HCT116 (cell line): ENCODE measurements around the gene STAP2. TPM values are rescaled to one million over a fixed set of nuclear protein-coding genes. Genes with fewer than 3 reads are reported as not detected.

ENCODE experiments used
- ATAC-seq: fragments of 200-7000 bp; cut with Tn5 transposase; 2 replicates; pipeline ENCODE4 v1.9.1; 2020; ENCODE audit warnings: mild to moderate bottlenecking, moderate library complexity
- BruUV-seq: library from RNA; stranded (reverse); fragments of 400-500 nt; replicated peaks from 2 replicates; lab custom pipeline; 2021; lab: Mats Ljungman, UMichigan
- CTCF ChIA-PET: fragments of 300-600 bp; sonication (Branson Sonifier 250); formaldehyde crosslinking; loops from one replicate; lab custom pipeline; 2021; ENCODE audit warnings: antibody characterized with exemption; lab: Charles Lee
- POLR2A ChIA-PET: fragments of 300-600, 350-600 bp; sonication (Branson Sonifier 250); formaldehyde crosslinking; loops from one replicate; lab custom pipeline; 2021; ENCODE audit warnings: antibody characterized with exemption; lab: Charles Lee
- RAD21 ChIA-PET, 2 experiments: fragments of 300-600 bp; sonication (Branson Sonifier 250); formaldehyde crosslinking; loops; one replicate each; lab custom pipeline; 2023; ENCODE audit warnings: low total read pairs in 2 of 2; ENCODE audit not compliant: uncharacterized antibody in 2 of 2, unreplicated experiment in 2 of 2, low non-redundant PET in 1 of 2; lab: Charles Lee
- DNase-seq: peaks from one replicate; pipeline ENCODE4 v3.0.0-alpha.2; 2010; ENCODE audit warnings: low read depth, low spot score
- H2AFZ ChIP-seq: fragments of 200-600 bp; shearing (Covaris generic), sonication (generic); 2 replicates; pipeline ENCODE4 v1.6.1; 2017; ENCODE audit warnings: low read depth, mixed run types, mixed read lengths, antibody characterized with exemption, low read length; ENCODE audit not compliant: poor library complexity, severe bottlenecking
- H3K27ac ChIP-seq: 2 replicates; pipeline ENCODE4 v1.5.1; 2012; ENCODE audit warnings: low read depth, low read length
- H3K27me3 ChIP-seq: fragments of 200-600 bp; sonication (generic); 2 replicates; pipeline ENCODE4 v1.6.1; 2016; ENCODE audit warnings: mixed run types, low read length, mixed read lengths; ENCODE audit not compliant: insufficient read depth
- H3K36me3 ChIP-seq, 2 experiments: fragments of 200-500 bp in 1 of 2; fragments of 200-600 bp in 1 of 2; sonication (Bioruptor generic) in 1 of 2; sonication (generic) in 1 of 2; 2 replicates each; pipeline versions ENCODE4 v1.5.1 to v1.6.1; 2014 to 2016; ENCODE audit warnings: low read length in 2 of 2, inconsistent platforms in 1 of 2, mixed read lengths in 1 of 2, mixed run types in 1 of 2; ENCODE audit not compliant: insufficient read depth in 2 of 2, control insufficient read depth in 1 of 2
- H3K4me1 ChIP-seq, 2 experiments: fragments of 200-600 bp in 1 of 2; sonication (generic) in 1 of 2; 2 replicates each; pipeline versions ENCODE4 v1.5.1 to v1.6.1; 2012 to 2017; ENCODE audit warnings: low read length in 2 of 2, inconsistent platforms in 1 of 2, mild to moderate bottlenecking in 1 of 2, mixed read lengths in 1 of 2, mixed run types in 1 of 2, moderate library complexity in 1 of 2; ENCODE audit not compliant: insufficient read depth in 2 of 2, control insufficient read depth in 1 of 2
- H3K4me2 ChIP-seq: fragments of 200-600 bp; sonication (generic); 2 replicates; pipeline ENCODE4 v1.6.1; 2017; ENCODE audit warnings: mixed run types, low read length, mixed read lengths
- H3K4me3 ChIP-seq, 2 experiments: fragments of 200-600 bp in 1 of 2; sonication (generic) in 1 of 2; replicated peaks in 1 of 2; 2 replicates each; pipeline ENCODE4 v1.5.1; 2011 to 2016; ENCODE audit warnings: low read length in 2 of 2, control low read depth in 1 of 2, low read depth in 1 of 2, mild to moderate bottlenecking in 1 of 2, mixed read lengths in 1 of 2, mixed run types in 1 of 2
- H3K79me2 ChIP-seq: fragments of 200-600 bp; sonication (generic); 2 replicates; pipeline ENCODE4 v1.6.1; 2017; ENCODE audit warnings: mild to moderate bottlenecking, mixed run types, low read length, moderate library complexity, mixed read lengths; ENCODE audit not compliant: insufficient read depth
- H3K9ac ChIP-seq: fragments of 200-600 bp; sonication (generic); 2 replicates; pipeline ENCODE4 v1.6.1; 2016; ENCODE audit warnings: low read length, mixed read lengths
- H3K9me2 ChIP-seq: fragments of 200-600 bp; sonication (generic), shearing (Covaris generic); 2 replicates; pipeline ENCODE4 v1.6.1; 2017; ENCODE audit warnings: mixed run types, mild to moderate bottlenecking, moderate library complexity; ENCODE audit not compliant: insufficient read depth
- H3K9me3 ChIP-seq, 2 experiments: fragments of 200-500 bp in 1 of 2; fragments of 200-600 bp in 1 of 2; sonication (Bioruptor generic) in 1 of 2; sonication (generic) in 1 of 2; 2 replicates each; pipeline ENCODE4 v1.6.1; 2014 to 2017; ENCODE audit warnings: low read length in 2 of 2, mixed read lengths in 2 of 2, inconsistent platforms in 1 of 2, low read depth in 1 of 2, mild to moderate bottlenecking in 1 of 2, mixed run types in 1 of 2, moderate library complexity in 1 of 2; ENCODE audit not compliant: control insufficient read depth in 1 of 2, insufficient read depth in 1 of 2
- H4K20me1 ChIP-seq: fragments of 200-600 bp; sonication (generic), shearing (Covaris generic); 2 replicates; pipeline ENCODE4 v1.6.1; 2017; ENCODE audit warnings: mixed run types, mild to moderate bottlenecking, moderate library complexity; ENCODE audit not compliant: insufficient read depth
- EZH2phosphoT487 ChIP-seq: fragments of 200-600 bp; IDR thresholded peaks from 2 replicates; pipeline ENCODE4 v1.6.1; 2018; ENCODE audit warnings: antibody characterized with exemption, borderline replicate concordance
- FOSL1 ChIP-seq: IDR thresholded peaks from 2 replicates; pipeline ENCODE4 v1.6.1; 2012; ENCODE audit warnings: low read depth
- JUND ChIP-seq: IDR thresholded peaks from 2 replicates; pipeline ENCODE4 v1.6.1; 2012
- SIN3A ChIP-seq: IDR thresholded peaks from 2 replicates; pipeline ENCODE4 v1.6.1; 2012; ENCODE audit warnings: low read depth
- SRF ChIP-seq: IDR thresholded peaks from 2 replicates; pipeline ENCODE4 v1.6.1; 2012; ENCODE audit warnings: low read depth
- TCF7L2 ChIP-seq: IDR thresholded peaks from 2 replicates; pipeline ENCODE4 v1.7.0; 2011; ENCODE audit warnings: borderline replicate concordance, inconsistent platforms; ENCODE audit not compliant: insufficient read depth, insufficient read length; ENCODE audit errors: extremely low read depth
- YY1 ChIP-seq: IDR thresholded peaks from 2 replicates; pipeline ENCODE4 v1.6.1; 2011; ENCODE audit warnings: low read length, low read depth, moderate library complexity, mild to moderate bottlenecking; ENCODE audit not compliant: insufficient replicate concordance; ENCODE audit errors: extremely low read depth
- ZFX ChIP-seq: fragments of 450-650 bp; IDR thresholded peaks from 2 replicates; pipeline ENCODE4 v1.6.1; 2017
- ZNF274 ChIP-seq: fragments of 200-500 bp; sonication (Bioruptor generic); IDR thresholded peaks from 2 replicates; pipeline ENCODE4 v1.6.1; 2014; ENCODE audit warnings: mild to moderate bottlenecking, low read depth, low read length, inconsistent platforms
- intact Hi-C: fragments of 100-400 bp; cut with micrococcal nuclease; formaldehyde crosslinking; loops from 2 replicates; pipeline ENCODE4 v1.10.0; 2022
- total RNA-seq: library from RNA; stranded (reverse); gene quantifications from one replicate; pipeline ENCODE4 v1.2.1, GENCODE V29; 2021; ENCODE audit not compliant: unreplicated experiment
- TF ChIP-seq, protein P1 (sequence below), 3 experiments: fragments of 200-600 bp in 1 of 3; sonication (generic) in 1 of 3; IDR thresholded peaks in 2 of 3; conservative IDR thresholded peaks in 1 of 3; 2 replicates each; pipeline ENCODE4 v1.5.1; 2012 to 2017; ENCODE audit warnings: low read depth in 2 of 3, low read length in 2 of 3, antibody characterized with exemption in 1 of 3, borderline replicate concordance in 1 of 3, control low read depth in 1 of 3, mild to moderate bottlenecking in 1 of 3, mixed read lengths in 1 of 3, mixed run types in 1 of 3, moderate library complexity in 1 of 3; ENCODE audit not compliant: insufficient read depth in 1 of 3
- TF ChIP-seq, protein P2 (sequence below): IDR thresholded peaks from 2 replicates; pipeline ENCODE4 v1.6.1; 2012
- TF ChIP-seq, protein P3 (sequence below): IDR thresholded peaks from 2 replicates; pipeline ENCODE4 v1.6.1; 2012; ENCODE audit warnings: low read depth

The STAP2 gene
- total RNA-seq, 1 experiment from 2014 or later = 2.1 TPM

DNA sequence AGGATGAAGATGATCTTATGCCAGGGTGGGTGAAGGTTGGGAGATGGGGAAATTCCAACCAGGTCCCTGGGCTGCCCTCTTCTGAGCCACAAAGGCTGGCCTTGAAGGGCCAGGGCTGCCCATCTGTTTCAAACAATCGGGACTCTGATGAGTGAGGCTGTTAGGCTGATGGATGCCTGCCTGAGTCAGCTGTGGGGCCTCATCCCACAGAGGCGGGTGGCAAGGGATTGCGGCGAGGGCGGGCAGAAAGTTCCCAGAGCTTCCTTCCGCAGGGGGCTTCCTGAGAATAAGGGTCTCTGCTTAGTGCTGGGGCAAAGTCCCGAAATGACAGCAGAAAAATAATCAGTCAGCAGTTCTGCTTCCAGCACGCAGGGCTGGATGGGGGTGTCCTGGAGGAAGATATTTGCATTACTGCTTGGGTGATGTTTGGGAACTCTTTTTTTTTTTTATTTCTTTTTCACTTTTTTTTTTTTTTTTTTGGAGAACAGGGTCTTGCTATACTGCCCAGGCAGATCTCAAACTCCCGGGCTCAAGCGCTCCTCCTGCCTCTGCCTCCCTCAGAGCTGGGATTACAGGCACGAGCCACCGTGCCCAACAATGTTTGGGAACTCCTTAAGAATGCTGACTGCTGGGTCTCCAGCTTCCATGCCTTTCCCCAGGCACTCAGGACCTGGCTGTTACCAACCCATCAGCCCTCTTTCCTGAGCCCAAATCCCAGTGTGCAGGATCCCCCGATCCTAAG is 47.6 kb upstream of the STAP2 start:
- Histone ChIP-seq H3K36me3 (peaks cover 4% of the 10 kb centered on the region in 2 experiments; a peak in 3 of 4 replicates), H3K79me2 (peaks cover 87% of the 10 kb centered on the region), H4K20me1 (peaks cover 4% of the 10 kb centered on the region; the same call in 1 of the 2 replicates)

More for the DNA sequence above, 47.6 kb upstream of the STAP2 start:
- H3K4me2 ChIP-seq = no peak overlapping the region
- no peak overlapping the region for H2AFZ ChIP-seq
- H3K9ac ChIP-seq = no peak overlapping the region
- intact Hi-C loops = no loop called here
- RAD21 ChIA-PET = no interaction called here
- CTCF ChIA-PET = no interaction called here
- no TSS peak for BruUV-seq
- no peak for TF ChIP-seq JUND
- no peak for TF ChIP-seq SRF
- TF ChIP-seq EZH2phosphoT487 = no peak
- TF ChIP-seq FOSL1 = no peak
- no peak for TF ChIP-seq ZNF274
- TF ChIP-seq, protein P1, sequence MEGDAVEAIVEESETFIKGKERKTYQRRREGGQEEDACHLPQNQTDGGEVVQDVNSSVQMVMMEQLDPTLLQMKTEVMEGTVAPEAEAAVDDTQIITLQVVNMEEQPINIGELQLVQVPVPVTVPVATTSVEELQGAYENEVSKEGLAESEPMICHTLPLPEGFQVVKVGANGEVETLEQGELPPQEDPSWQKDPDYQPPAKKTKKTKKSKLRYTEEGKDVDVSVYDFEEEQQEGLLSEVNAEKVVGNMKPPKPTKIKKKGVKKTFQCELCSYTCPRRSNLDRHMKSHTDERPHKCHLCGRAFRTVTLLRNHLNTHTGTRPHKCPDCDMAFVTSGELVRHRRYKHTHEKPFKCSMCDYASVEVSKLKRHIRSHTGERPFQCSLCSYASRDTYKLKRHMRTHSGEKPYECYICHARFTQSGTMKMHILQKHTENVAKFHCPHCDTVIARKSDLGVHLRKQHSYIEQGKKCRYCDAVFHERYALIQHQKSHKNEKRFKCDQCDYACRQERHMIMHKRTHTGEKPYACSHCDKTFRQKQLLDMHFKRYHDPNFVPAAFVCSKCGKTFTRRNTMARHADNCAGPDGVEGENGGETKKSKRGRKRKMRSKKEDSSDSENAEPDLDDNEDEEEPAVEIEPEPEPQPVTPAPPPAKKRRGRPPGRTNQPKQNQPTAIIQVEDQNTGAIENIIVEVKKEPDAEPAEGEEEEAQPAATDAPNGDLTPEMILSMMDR (IDR thresholded peaks at IDR 0.05 in 2 of 3, conservative IDR thresholded peaks at IDR 0.05 in 1 of 3; ENCODE audit: borderline replicate concordance in 1 of 3, insufficient read depth in 1 of 3, low read depth in 2 of 3, low read length in 2 of 3) = no peak
- TF ChIP-seq, protein P2, sequence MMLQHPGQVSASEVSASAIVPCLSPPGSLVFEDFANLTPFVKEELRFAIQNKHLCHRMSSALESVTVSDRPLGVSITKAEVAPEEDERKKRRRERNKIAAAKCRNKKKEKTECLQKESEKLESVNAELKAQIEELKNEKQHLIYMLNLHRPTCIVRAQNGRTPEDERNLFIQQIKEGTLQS = no peak
- TF ChIP-seq YY1 = no peak
- TF ChIP-seq TCF7L2 = no peak
- no peak for TF ChIP-seq ZFX
- no peak for TF ChIP-seq SIN3A
- TF ChIP-seq, protein P3, sequence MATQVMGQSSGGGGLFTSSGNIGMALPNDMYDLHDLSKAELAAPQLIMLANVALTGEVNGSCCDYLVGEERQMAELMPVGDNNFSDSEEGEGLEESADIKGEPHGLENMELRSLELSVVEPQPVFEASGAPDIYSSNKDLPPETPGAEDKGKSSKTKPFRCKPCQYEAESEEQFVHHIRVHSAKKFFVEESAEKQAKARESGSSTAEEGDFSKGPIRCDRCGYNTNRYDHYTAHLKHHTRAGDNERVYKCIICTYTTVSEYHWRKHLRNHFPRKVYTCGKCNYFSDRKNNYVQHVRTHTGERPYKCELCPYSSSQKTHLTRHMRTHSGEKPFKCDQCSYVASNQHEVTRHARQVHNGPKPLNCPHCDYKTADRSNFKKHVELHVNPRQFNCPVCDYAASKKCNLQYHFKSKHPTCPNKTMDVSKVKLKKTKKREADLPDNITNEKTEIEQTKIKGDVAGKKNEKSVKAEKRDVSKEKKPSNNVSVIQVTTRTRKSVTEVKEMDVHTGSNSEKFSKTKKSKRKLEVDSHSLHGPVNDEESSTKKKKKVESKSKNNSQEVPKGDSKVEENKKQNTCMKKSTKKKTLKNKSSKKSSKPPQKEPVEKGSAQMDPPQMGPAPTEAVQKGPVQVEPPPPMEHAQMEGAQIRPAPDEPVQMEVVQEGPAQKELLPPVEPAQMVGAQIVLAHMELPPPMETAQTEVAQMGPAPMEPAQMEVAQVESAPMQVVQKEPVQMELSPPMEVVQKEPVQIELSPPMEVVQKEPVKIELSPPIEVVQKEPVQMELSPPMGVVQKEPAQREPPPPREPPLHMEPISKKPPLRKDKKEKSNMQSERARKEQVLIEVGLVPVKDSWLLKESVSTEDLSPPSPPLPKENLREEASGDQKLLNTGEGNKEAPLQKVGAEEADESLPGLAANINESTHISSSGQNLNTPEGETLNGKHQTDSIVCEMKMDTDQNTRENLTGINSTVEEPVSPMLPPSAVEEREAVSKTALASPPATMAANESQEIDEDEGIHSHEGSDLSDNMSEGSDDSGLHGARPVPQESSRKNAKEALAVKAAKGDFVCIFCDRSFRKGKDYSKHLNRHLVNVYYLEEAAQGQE = no peak
- H3K27me3 ChIP-seq = no peaks in the 10 kb centered on the region
- H3K9me2 ChIP-seq = no peaks in the 10 kb centered on the region
- no peak overlapping the region for H3K27ac ChIP-seq
- POLR2A ChIA-PET = no interaction called here
- H3K4me3 ChIP-seq = no peak overlapping the region
- no peak for ATAC-seq
- H3K4me1 ChIP-seq = peaks cover 0 to 2% of the 10 kb centered on the region in 2 experiments; a peak in 2 of 4 replicates
- no peak for DNase-seq
- H3K9me3 ChIP-seq = no peaks in the 10 kb centered on the region
